ENCODE data around the gene BICRAL.
A peak's percentile ranks its signal among the peaks of the same experiment; 100 is the strongest.
"Not testable (repeated sequence)": the region's sequence is repeated elsewhere in the genome, so short reads cannot be mapped to it uniquely, and the experiment has no call there.

The BICRAL gene

GRCh38 chr6:42873313-42873712 lies 91.5 kb downstream of the BICRAL start:
- H3K27me3 ChIP-seq (ENCODE audit: control insufficient read depth, insufficient read depth, low read length), result no peaks in the 10 kb centered on the region
- no peaks in the 10 kb centered on the region for H3K9me3 ChIP-seq (ENCODE audit: control insufficient read depth, insufficient read depth, low read length)
- no peak for DNase-seq (ENCODE audit: low read depth, low spot score)
- no peaks in the 10 kb centered on the region for H3K36me3 ChIP-seq (ENCODE audit: control insufficient read depth, insufficient read depth, low read length)
- H3K4me1 ChIP-seq (ENCODE audit: control insufficient read depth, insufficient read depth, low read length), result no peaks in the 10 kb centered on the region
- no CpG with 5 or more reads among the region's 2 CpGs for WGBS (ENCODE audit: insufficient coverage, insufficient read length)
- no peak overlapping the region for H3K4me3 ChIP-seq (ENCODE audit: low read length)
- H3K27ac ChIP-seq (ENCODE audit: low read length), result no peak overlapping the region

- Histone ChIP-seq H3K9me3 (ENCODE audit: control insufficient read depth, insufficient read depth, low read length) (no peaks in the 10 kb centered on the region), H3K4me3 (ENCODE audit: low read length) (no peak overlapping the region), H3K27ac (ENCODE audit: low read length) (no peak overlapping the region), H3K4me1 (ENCODE audit: control insufficient read depth, insufficient read depth, low read length) (no peaks in the 10 kb centered on the region), H3K27me3 (ENCODE audit: control insufficient read depth, insufficient read depth, low read length) (no peaks in the 10 kb centered on the region), H3K36me3 (ENCODE audit: control insufficient read depth, insufficient read depth, low read length) (no peaks in the 10 kb centered on the region)
- no CpG with 5 or more reads among the region's 3 CpGs for WGBS (ENCODE audit: insufficient coverage, insufficient read length)
- no peak for DNase-seq (ENCODE audit: low read depth, low spot score)
Observed at GRCh38 chr6:42877695-42878094, 95.8 kb downstream of the BICRAL start.

- no CpG with 5 or more reads among the region's 41 CpGs for WGBS (ENCODE audit: insufficient coverage, insufficient read length)
- Histone ChIP-seq H3K9me3 (ENCODE audit: control insufficient read depth, insufficient read depth, low read length) (no peaks in the 10 kb centered on the region), H3K27ac (ENCODE audit: low read length) (no peak within 1 kb of the TSS), H3K4me3 (ENCODE audit: low read length) (peak within 1 kb of the TSS; percentile 78; the same call in 1 of the 2 replicates), H3K27me3 (ENCODE audit: control insufficient read depth, insufficient read depth, low read length) (no peaks in the 10 kb centered on the region), H3K36me3 (ENCODE audit: control insufficient read depth, insufficient read depth, low read length) (peaks cover 12% of the 10 kb centered on the region), H3K4me1 (ENCODE audit: control insufficient read depth, insufficient read depth, low read length) (no peaks in the 10 kb centered on the region)
- peak; percentile 48 for DNase-seq (ENCODE audit: low read depth, low spot score)
Observed at GRCh38 chr6:42879372-42880239, 97.8 kb downstream of the BICRAL start, which contains the start of gene RPL7L1. Gene RPL7L1 (plus strand): TSS chr6:42879616. CDS start chr6:42879911, 295 bp downstream.

GRCh38 chr6:42880240-42880817 lies 98.5 kb downstream of the BICRAL start:
- DNase-seq (ENCODE audit: low read depth, low spot score); H3K9me3 ChIP-seq (ENCODE audit: control insufficient read depth, insufficient read depth, low read length); H3K27ac ChIP-seq (ENCODE audit: low read length); H3K27me3 ChIP-seq (ENCODE audit: control insufficient read depth, insufficient read depth, low read length); H3K4me1 ChIP-seq (ENCODE audit: control insufficient read depth, insufficient read depth, low read length): not testable (repeated sequence)
- peaks cover 17% of the 10 kb centered on the region for H3K36me3 ChIP-seq (ENCODE audit: control insufficient read depth, insufficient read depth, low read length)
- peak overlapping the region; percentile 78; the same call in 1 of the 2 replicates for H3K4me3 ChIP-seq (ENCODE audit: low read length)
- no CpG with 5 or more reads among the region's 25 CpGs for WGBS (ENCODE audit: insufficient coverage, insufficient read length)

- H3K9me3 ChIP-seq (ENCODE audit: control insufficient read depth, insufficient read depth, low read length); DNase-seq (ENCODE audit: low read depth, low spot score); H3K4me1 ChIP-seq (ENCODE audit: control insufficient read depth, insufficient read depth, low read length); H3K4me3 ChIP-seq (ENCODE audit: low read length); H3K27ac ChIP-seq (ENCODE audit: low read length); H3K27me3 ChIP-seq (ENCODE audit: control insufficient read depth, insufficient read depth, low read length): not testable (repeated sequence)
- no CpG with 5 or more reads among the region's 12 CpGs for WGBS (ENCODE audit: insufficient coverage, insufficient read length)
- peaks cover 22% of the 10 kb centered on the region for H3K36me3 ChIP-seq (ENCODE audit: control insufficient read depth, insufficient read depth, low read length)
Observed at GRCh38 chr6:42880871-42881270, 99.0 kb downstream of the BICRAL start.

GRCh38 chr6:42885702-42886101 lies 103.8 kb downstream of the BICRAL start:
- no peak for DNase-seq (ENCODE audit: low read depth, low spot score)
- Histone ChIP-seq H3K27ac (ENCODE audit: low read length) (no peak overlapping the region), H3K4me1 (ENCODE audit: control insufficient read depth, insufficient read depth, low read length) (no peaks in the 10 kb centered on the region), H3K27me3 (ENCODE audit: control insufficient read depth, insufficient read depth, low read length) (no peaks in the 10 kb centered on the region), H3K9me3 (ENCODE audit: control insufficient read depth, insufficient read depth, low read length) (no peaks in the 10 kb centered on the region), H3K4me3 (ENCODE audit: low read length) (no peak overlapping the region), H3K36me3 (ENCODE audit: control insufficient read depth, insufficient read depth, low read length) (peaks cover 23% of the 10 kb centered on the region)
- no CpG with 5 or more reads among the region's 4 CpGs for WGBS (ENCODE audit: insufficient coverage, insufficient read length)

GRCh38 chr6:42888201-42888600 lies 106.3 kb downstream of the BICRAL start:
- DNase-seq (ENCODE audit: low read depth, low spot score); H3K27me3 ChIP-seq (ENCODE audit: control insufficient read depth, insufficient read depth, low read length); H3K27ac ChIP-seq (ENCODE audit: low read length); H3K4me3 ChIP-seq (ENCODE audit: low read length); H3K9me3 ChIP-seq (ENCODE audit: control insufficient read depth, insufficient read depth, low read length); H3K4me1 ChIP-seq (ENCODE audit: control insufficient read depth, insufficient read depth, low read length): not testable (repeated sequence)
- H3K36me3 ChIP-seq (ENCODE audit: control insufficient read depth, insufficient read depth, low read length), result peaks cover 23% of the 10 kb centered on the region
- no CpG with 5 or more reads among the region's 4 CpGs for WGBS (ENCODE audit: insufficient coverage, insufficient read length)

GRCh38 chr6:42889815-42890214 lies 108.0 kb downstream of the BICRAL start:
- no CpG with 5 or more reads among the region's 4 CpGs for WGBS (ENCODE audit: insufficient coverage, insufficient read length)
- no peak for DNase-seq (ENCODE audit: low read depth, low spot score)
- H3K27me3 ChIP-seq (ENCODE audit: control insufficient read depth, insufficient read depth, low read length), result no peaks in the 10 kb centered on the region
- H3K4me3 ChIP-seq (ENCODE audit: low read length), result peak overlapping the region; percentile 76; the same call in 1 of the 2 replicates
- H3K4me1 ChIP-seq (ENCODE audit: control insufficient read depth, insufficient read depth, low read length), result no peaks in the 10 kb centered on the region
- no peaks in the 10 kb centered on the region for H3K9me3 ChIP-seq (ENCODE audit: control insufficient read depth, insufficient read depth, low read length)
- no peak overlapping the region for H3K27ac ChIP-seq (ENCODE audit: low read length)
- peaks cover 8% of the 10 kb centered on the region for H3K36me3 ChIP-seq (ENCODE audit: control insufficient read depth, insufficient read depth, low read length)

GRCh38 chr6:42890311-42891198 lies 108.7 kb downstream of the BICRAL start:
- Histone ChIP-seq H3K27me3 (ENCODE audit: control insufficient read depth, insufficient read depth, low read length) (no peaks in the 10 kb centered on the region), H3K36me3 (ENCODE audit: control insufficient read depth, insufficient read depth, low read length) (peaks cover 4% of the 10 kb centered on the region; the same call in 1 of the 2 replicates), H3K9me3 (ENCODE audit: control insufficient read depth, insufficient read depth, low read length) (no peaks in the 10 kb centered on the region), H3K4me3 (ENCODE audit: low read length) (peak overlapping the region; percentile 76), H3K27ac (ENCODE audit: low read length) (no peak overlapping the region), H3K4me1 (ENCODE audit: control insufficient read depth, insufficient read depth, low read length) (no peaks in the 10 kb centered on the region)
- peak; percentile 91 for DNase-seq (ENCODE audit: low read depth, low spot score)
- no CpG with 5 or more reads among the region's 63 CpGs for WGBS (ENCODE audit: insufficient coverage, insufficient read length)

- peak overlapping the region; percentile 76; the same call in 1 of the 2 replicates for H3K4me3 ChIP-seq (ENCODE audit: low read length)
- no peaks in the 10 kb centered on the region for H3K27me3 ChIP-seq (ENCODE audit: control insufficient read depth, insufficient read depth, low read length)
- WGBS (ENCODE audit: insufficient coverage, insufficient read length), result no CpG with 5 or more reads among the region's 17 CpGs
- H3K4me1 ChIP-seq (ENCODE audit: control insufficient read depth, insufficient read depth, low read length), result no peaks in the 10 kb centered on the region
- no peak for DNase-seq (ENCODE audit: low read depth, low spot score)
- no peaks in the 10 kb centered on the region for H3K36me3 ChIP-seq (ENCODE audit: control insufficient read depth, insufficient read depth, low read length)
- H3K27ac ChIP-seq (ENCODE audit: low read length), result no peak overlapping the region
- no peaks in the 10 kb centered on the region for H3K9me3 ChIP-seq (ENCODE audit: control insufficient read depth, insufficient read depth, low read length)
Observed at GRCh38 chr6:42891199-42891722, 109.4 kb downstream of the BICRAL start.
